IPS-11a (cell line): ENCODE data around the gene PRDM11.
A peak's percentile ranks its signal among the peaks of the same experiment; 100 is the strongest.

Experiments used
- H3K4me3 ChIP-seq: one replicate; pipeline ENCODE4 v1.5.1; 2013; ENCODE audit warnings: low read depth, low read length, control low read depth

The PRDM11 gene

GRCh38 chr11:45174168-45174835 is 27.9 kb downstream of the PRDM11 start:
- no peak overlapping the region for H3K4me3 ChIP-seq

- no peak overlapping the region for H3K4me3 ChIP-seq
These were observed 28.5 kb downstream of the PRDM11 start for GRCh38 chr11:45174963-45175362.

GRCh38 chr11:45176996-45177395 is 30.6 kb downstream of the PRDM11 start:
- H3K4me3 ChIP-seq: no peak overlapping the region

DNA sequence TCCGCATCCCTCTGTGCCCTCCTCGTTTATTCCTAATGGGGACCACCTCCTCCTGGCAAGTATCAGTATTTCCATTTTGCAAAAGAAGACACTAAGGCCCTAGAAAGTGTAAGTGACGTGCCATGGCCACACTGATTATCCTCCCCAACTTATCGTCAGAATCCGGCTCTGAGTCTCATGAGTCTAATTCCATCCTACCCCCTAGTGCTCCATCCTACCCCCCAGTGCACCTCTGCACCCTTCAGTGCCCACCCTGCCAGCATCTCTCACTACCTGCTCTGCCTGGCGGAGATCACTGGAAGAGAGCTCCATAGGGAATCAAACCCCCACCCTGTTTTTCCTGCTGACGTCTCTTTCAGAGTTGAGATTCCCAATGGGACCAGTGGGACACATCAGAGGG is 31.8 kb downstream of the PRDM11 start:
- H3K4me3 ChIP-seq: no peak overlapping the region

DNA sequence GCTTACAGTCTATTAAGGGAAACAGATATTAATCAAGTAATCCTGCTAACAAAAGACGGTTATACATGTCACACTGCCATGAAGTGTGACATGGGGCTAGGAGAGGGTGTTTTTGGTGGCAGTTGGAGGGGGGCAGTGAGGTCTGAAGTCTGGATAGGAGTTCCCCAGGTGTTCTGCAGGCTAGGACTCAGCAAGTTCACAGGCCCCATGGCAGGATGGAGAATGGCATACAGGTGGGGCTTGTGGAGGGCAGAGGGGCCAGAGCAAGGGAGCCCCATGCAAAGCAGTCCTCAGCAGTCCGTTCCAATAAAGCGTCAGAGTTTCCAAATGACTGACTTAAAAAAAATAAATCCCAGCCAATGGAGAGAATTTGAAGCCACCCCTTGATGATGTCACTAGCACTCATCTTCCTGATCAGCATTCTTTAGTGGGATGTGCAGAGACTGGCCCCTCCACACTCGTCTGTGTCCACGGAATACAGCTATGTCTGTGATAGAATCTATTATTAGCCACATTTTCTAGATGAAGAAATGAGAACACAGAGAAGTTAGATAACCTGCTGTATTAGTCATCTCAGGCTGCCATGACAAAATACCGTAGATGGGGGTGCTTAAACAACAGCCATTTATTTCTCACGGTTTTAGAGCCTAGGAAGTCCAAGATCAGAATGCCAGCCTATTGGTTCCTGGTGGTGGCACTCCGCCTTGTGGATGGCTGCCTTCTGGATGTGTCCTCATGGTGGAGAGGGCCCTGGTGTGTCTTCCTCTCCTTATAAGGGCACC is 32.6 kb downstream of the PRDM11 start:
- no peak overlapping the region for H3K4me3 ChIP-seq

DNA sequence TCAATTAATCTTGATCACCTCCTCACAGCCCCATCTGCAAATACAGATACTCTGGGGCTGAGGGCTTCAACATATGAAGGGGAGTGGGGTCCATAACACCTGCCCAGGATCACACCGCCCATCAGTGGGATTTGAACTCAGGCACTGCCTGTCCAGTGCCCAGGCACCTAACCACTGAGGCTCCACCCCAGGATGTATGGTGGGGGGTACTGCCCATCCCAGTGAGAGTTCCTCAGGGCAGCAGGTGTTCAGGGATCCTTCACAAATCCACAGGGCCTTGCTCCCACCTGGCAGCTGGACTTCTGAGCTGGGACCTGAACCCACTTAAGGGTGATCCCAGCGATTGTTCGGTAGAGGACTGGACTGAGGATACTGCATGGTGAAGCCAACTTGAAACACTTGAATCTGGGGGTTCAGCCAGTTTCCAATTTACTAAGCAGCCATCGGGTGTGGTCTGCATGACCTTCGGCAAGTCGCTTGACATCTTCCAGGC is 33.3 kb downstream of the PRDM11 start:
- H3K4me3 ChIP-seq: peak overlapping the region; percentile 50

DNA sequence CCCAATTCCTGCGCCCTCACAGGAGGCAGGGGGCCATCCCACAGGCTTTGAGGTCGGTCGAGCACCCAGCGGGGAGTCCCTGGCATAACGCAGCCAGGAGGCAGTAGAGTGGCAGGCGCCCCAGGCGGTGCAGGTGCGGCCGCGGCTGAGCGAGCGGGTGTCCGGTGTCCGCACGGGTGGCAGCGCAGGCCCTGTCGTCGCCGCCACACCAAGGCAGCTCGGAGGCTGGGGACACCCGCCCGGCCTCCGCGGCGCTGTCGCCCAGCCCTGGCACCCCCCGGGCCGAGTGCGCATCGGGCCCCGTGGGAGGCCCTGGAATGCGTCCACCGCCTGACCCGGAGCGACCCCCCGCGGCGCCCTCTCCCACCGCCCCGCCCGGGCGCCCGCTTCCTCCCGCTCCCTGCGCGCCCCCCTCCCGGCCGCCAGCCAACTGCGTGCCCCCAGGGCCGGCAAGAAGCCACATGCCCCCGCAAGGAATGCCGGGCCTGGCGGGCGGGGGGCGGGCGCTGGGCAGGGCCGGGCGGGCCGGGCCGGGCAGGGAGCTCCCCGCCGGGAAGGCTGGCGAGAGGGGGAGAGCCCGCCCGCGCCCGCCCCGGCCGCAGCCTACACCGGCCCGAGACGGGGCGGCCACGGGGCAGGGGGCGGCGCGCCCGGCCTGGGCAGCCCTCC is 33.9 kb downstream of the PRDM11 start:
- peak overlapping the region; percentile 50 for H3K4me3 ChIP-seq

DNA sequence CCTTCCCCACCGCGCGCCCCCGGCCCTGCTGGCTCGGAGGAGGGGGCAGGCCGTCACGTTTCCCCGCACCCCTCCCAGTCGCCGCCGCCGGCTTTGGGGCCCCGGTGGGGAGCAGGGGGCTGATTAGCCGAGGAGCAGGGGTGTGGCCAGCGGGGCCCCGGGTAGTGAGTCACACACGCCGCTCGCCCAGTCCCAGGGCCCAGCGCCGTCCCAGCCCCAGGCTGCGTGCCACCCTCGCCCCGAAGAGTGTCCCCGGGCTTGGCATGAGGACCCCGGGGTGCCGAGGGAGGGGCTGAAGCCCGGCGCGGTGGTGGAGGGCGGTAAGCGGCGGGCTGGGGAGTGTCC is 34.4 kb downstream of the PRDM11 start:
- H3K4me3 ChIP-seq: peak overlapping the region; percentile 40

DNA sequence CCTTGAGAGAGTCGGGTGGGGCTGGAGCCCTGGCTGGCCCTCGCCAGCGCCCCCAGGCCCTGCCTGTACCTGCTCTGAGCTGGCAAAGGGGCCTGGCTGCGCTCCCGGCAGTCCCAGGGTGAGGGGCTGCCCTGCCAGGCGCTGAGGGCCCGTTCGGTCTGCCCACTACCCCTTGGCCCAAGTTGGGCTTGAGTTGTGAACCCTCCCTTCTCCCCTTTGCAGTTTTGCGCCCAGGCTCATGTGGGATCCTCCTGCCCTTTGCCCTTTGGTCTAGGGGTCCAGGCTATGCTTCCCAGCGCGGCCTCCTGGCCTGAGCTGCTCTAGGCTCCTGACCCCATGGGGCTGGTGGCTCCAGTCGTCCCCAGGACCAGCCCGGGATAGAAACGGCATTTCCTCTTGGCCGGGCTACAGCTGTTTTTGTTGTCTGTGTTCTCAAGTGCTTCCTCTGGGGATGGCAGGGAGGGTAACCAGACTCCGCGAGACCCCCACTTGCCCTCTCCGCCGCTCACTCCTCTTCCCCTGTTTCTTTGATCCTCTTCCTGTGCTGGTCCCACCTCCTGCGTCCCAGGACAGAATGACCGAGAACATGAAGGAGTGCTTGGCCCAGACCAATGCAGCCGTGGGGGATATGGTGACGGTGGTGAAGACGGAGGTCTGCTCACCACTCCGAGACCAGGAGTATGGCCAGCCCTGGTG is 34.9 kb downstream of the PRDM11 start:
- H3K4me3 ChIP-seq: peak overlapping the region; percentile 40

- no peak overlapping the region for H3K4me3 ChIP-seq
These were observed 35.6 kb downstream of the PRDM11 start for GRCh38 chr11:45181889-45182550.

DNA sequence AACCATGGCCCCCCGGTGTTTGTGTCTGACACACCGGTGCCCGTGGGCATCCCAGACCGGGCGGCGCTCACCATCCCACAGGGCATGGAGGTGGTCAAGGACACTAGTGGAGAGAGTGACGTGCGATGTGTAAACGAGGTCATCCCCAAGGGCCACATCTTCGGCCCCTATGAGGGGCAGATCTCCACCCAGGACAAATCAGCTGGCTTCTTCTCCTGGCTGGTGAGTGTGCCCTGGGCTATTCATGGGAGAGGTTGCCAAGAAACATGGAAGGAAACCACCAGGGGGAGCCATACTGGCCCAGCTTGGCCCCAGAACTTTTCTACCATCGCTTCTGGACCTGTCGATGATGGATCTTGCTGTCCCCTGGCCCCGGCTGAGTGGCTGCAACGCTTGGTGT is 36.5 kb downstream of the PRDM11 start:
- H3K4me3 ChIP-seq: no peak overlapping the region

GRCh38 chr11:45184640-45185039 is 38.2 kb downstream of the PRDM11 start:
- no peak overlapping the region for H3K4me3 ChIP-seq

DNA sequence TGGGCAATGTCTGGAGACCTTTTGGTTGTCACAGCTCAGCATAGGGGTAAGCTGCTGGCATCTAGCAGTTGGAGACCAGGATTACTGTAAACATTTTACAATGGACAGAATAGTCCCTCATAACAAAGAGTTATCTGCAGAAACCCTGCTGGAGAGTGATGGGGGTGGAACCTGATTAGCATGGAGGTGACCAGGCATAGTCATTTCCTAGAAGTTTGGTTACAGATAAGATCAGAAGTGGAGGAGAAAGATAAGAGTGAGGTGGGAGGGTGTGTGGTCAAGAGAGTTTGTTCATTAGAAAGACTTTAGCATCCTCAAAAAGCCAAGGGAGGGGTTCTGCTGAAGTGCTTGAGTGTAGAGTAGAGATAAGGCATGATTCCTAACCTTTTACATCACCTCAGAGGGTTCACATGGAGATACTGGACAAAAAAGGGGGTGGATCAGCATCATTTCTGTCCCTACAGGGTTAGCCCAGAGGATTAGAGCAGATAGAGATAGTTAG is 38.8 kb downstream of the PRDM11 start:
- no peak overlapping the region for H3K4me3 ChIP-seq

DNA sequence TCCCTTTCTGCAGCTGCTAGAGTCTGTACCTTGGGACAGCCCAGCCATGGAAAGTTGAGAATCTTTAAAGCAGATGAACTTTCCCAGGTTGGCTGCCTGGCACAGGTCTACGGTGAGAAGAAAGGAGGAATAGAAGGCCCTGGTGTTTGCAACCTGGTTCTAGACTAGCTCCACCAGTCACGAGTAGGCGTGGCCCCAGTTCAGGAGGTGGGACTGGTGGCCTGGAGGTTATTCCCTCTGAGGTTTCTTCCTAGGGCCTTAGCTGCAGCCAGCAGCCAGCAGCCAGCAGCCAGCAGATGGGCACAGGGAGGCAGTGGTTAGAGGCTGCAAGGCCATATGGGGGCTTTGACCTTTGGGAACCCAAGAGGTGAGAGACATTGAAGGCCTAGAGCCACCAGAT is 40.9 kb downstream of the PRDM11 start:
- no peak overlapping the region for H3K4me3 ChIP-seq

DNA sequence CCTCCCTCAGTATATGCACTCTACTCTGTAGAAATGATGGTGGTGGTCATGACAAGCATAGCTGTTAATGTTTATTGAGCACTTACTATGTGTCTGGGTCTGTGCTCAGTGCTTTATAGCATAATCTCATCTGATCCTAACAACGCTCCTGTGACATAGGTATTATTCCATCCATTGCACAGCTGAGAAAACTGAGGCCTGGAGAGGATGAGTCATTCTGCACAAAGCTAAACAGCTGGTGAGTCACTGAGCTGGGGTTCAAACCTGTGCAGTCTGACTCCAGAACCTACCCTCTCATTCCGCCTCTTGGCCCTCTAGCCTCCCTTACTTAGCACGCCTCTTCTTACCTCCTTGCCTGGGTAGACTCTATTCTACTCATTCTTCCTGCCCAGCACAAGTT is 41.7 kb downstream of the PRDM11 start:
- H3K4me3 ChIP-seq: no peak overlapping the region

DNA sequence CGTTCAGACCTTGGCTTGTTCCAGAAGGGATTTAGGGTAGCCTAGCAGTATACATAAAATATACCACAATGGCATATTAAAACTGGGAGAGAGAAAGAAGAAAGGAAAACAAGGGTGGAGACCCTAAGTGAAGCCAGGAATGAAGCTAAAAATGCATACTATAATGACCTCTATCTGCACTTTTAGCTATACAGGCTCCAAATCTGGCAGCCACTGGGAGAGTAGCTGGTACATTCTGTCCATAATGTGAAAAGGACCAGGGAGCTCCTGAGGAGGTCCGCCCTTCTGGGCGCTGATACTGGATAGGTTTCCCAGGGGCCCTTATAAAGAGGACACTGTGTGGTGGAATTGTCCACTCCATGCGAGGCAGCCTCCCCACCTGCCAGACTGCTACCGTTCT is 42.8 kb downstream of the PRDM11 start:
- H3K4me3 ChIP-seq: no peak overlapping the region

GRCh38 chr11:45193695-45194094 is 47.3 kb downstream of the PRDM11 start:
- H3K4me3 ChIP-seq: no peak overlapping the region

GRCh38 chr11:45204761-45205160 is 58.3 kb downstream of the PRDM11 start:
- no peak overlapping the region for H3K4me3 ChIP-seq

DNA sequence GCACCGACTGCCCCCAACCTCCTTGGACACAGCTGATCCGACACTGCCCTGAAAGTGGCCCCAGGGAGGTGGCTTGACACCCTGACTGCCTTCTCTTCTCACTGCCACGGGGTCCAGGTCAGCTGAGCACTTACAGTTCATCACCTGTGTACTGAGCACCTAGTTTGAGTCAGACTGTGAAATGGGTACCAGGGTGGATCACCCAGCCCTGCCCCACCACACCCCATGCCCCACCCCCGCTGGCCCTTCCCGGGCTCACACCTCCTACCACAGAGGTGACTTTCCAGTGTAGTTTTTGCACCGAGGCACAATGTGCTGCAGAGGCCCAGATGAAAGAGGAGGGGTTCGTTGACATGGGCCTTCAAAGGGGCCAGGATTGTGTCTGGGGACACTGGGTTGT is 59.5 kb downstream of the PRDM11 start:
- no peak overlapping the region for H3K4me3 ChIP-seq

- H3K4me3 ChIP-seq: no peak overlapping the region
These were observed 61.7 kb downstream of the PRDM11 start for GRCh38 chr11:45208135-45208534.
